K562 (cell line): ENCODE results near the gene TNFSF13. TPM values are rescaled to one million over a fixed set of nuclear protein-coding genes. Genes with fewer than 3 reads are reported as not detected.
A peak's percentile ranks its signal among the peaks of the same experiment; 100 is the strongest.

Experiments used
- BCOR ChIP-seq: fragments of 450-650 bp; IDR thresholded peaks from 2 replicates; pipeline ENCODE4 v1.6.1; 2016
- ESRRB ChIP-seq: fragments of 250-450 bp; sonication (Bioruptor Pico); IDR thresholded peaks from 2 replicates; pipeline ENCODE4 v1.5.0; 2020; ENCODE audit warnings: mild to moderate bottlenecking, moderate library complexity, borderline replicate concordance
- HNRNPH1 ChIP-seq: fragments of 200-400 bp; formaldehyde crosslinking; optimal IDR thresholded peaks from 2 replicates; pipeline ENCODE3; 2017; ENCODE audit warnings: low read depth, mild to moderate bottlenecking, low read length, moderate library complexity
- KDM1A ChIP-seq, 2 experiments: fragments of 450-650 bp; IDR thresholded peaks; 2 replicates each; pipeline ENCODE4 v1.6.1; 2016; ENCODE audit warnings: mild to moderate bottlenecking in 2 of 2
- KHSRP ChIP-seq: fragments of 450-650 bp; IDR thresholded peaks from 2 replicates; pipeline ENCODE4 v1.6.1; 2017
- RFX7 ChIP-seq: fragments of 250-450 bp; sonication (Bioruptor Pico); IDR thresholded peaks from 2 replicates; pipeline ENCODE4 v1.5.1; 2021; ENCODE audit warnings: mild to moderate bottlenecking
- SOX6 ChIP-seq: fragments of 450-650 bp; IDR thresholded peaks from 2 replicates; pipeline ENCODE4 v1.6.1; 2014; ENCODE audit warnings: mild to moderate bottlenecking
- WHSC1 ChIP-seq: IDR thresholded peaks from one replicate; pipeline ENCODE4 v1.6.1; 2012; ENCODE audit warnings: low read length, control low read depth, inconsistent platforms
- ZNF239 ChIP-seq: fragments of 250-450 bp; sonication (Bioruptor Pico); IDR thresholded peaks from 2 replicates; pipeline ENCODE4 v1.4.0; 2020; ENCODE audit warnings: mild to moderate bottlenecking
- polyA plus RNA-seq, 8 experiments: library from polyadenylated mRNA; depleted of rRNA in 4 of 8; stranded (reverse) in 5 of 8; unstranded in 3 of 8; fragments of >200 nt; fragmentation: Nextera tagmentation in 2 of 8; fragmentation: Illumina TruSeq in 1 of 8; extraction: Ambion mirVana in 2 of 8; extraction: Trizol in 1 of 8; gene quantifications; 2 replicates each; pipeline versions ENCODE4 v1.2.1 to v1.2.3, GENCODE V29; 2011 to 2014; ENCODE audit warnings: inconsistent platforms in 1 of 8, missing spikeins in 1 of 8
- total RNA-seq, 7 experiments: library from RNA; depleted of rRNA in 6 of 7; stranded (reverse); fragments of >200 nt in 6 of 7; fragmentation: Illumina TruSeq in 2 of 7; extraction: Trizol in 2 of 7; gene quantifications; 2 replicates each; pipeline versions ENCODE4 v1.2.1 to v1.2.3, GENCODE V29; 2011 to 2021; ENCODE audit warnings: low replicate concordance in 1 of 7
- TF ChIP-seq, protein P1 (sequence below): sonication (generic); formaldehyde crosslinking; IDR thresholded peaks from 2 replicates; pipeline ENCODE4 v1.8.1; 2023; ENCODE audit warnings: mild to moderate bottlenecking, missing genetic modification reagents, moderate library complexity
- TF ChIP-seq, protein P2 (sequence below): fragments of 250-450 bp; sonication (Bioruptor Pico); IDR thresholded peaks from 2 replicates; pipeline ENCODE4 v1.4.0; 2020
- TF ChIP-seq, protein P3 (sequence below): sonication (generic); formaldehyde crosslinking; IDR thresholded peaks from 2 replicates; pipeline ENCODE4 v1.8.0; 2022; ENCODE audit warnings: missing genetic modification reagents, mild to moderate bottlenecking, borderline replicate concordance
- TF ChIP-seq, protein P4 (sequence below): IDR thresholded peaks from 2 replicates; pipeline ENCODE4 v1.6.1; 2012; ENCODE audit warnings: low read depth, low read length, improper control_type of control experiment, borderline replicate concordance
- TF ChIP-seq, protein P5 (sequence below): fragments of 250-450 bp; sonication (Bioruptor Pico); IDR thresholded peaks from 2 replicates; pipeline ENCODE4 v1.9.0; 2021; ENCODE audit warnings: mild to moderate bottlenecking, inconsistent platforms
- TF ChIP-seq, protein P6 (sequence below): fragments of 450-650 bp; formaldehyde crosslinking; conservative IDR thresholded peaks from 2 replicates; pipeline ENCODE4 v1.4.0; 2022; ENCODE audit warnings: mild to moderate bottlenecking, missing genetic modification characterization

Gene TNFSF13
- total and polyA plus RNA-seq, 9 of the 15 experiments (the other 6 are each of a cell fraction or from before 2014, with no cell fraction given): 0.04 to 0.51 (median 0.19) TPM; not detected in 1

DNA sequence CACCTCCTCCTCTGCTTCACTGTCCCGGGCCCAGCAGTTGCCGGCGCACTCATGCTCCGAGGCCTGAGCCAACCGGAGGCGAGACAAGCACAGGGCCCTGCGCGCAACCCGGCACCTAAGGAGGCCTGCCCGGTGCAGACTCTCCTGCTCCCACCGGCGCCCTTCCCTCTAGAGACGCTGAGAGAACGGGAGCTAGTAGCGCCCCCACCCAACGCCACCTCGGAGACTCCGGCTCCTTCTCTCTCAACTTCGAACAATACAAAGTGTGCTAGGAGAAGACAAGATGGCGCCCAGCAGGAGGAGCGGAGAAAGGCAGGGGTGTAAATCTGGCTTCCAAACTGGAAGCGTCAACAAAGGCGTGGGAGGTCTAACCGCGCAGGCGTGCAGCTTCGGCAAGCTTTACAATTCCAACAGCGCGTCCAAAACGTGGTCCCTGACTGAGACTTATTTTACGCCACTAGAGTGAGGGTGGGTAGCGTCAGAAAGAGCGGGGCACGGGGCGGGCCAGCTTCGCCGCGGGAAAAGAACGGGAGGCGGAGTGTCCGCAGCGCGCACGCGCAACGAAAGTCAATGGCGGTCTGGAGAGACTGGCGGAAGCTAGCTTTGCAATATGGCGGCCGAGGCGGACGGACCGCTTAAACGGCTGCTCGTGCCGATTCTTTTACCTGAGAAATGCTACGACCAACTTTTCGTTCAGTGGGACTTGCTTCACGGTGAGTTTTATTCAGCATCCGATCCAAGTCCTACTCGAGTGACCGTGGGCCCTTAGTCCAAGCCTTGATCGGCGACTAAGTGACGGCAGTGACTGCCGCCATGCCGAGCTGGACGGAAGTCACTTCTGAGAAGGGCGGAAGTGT, 24.9 kb downstream of the TNFSF13 start, which contains the start of gene MPDU1 (continued):
- TF ChIP-seq, protein P1, sequence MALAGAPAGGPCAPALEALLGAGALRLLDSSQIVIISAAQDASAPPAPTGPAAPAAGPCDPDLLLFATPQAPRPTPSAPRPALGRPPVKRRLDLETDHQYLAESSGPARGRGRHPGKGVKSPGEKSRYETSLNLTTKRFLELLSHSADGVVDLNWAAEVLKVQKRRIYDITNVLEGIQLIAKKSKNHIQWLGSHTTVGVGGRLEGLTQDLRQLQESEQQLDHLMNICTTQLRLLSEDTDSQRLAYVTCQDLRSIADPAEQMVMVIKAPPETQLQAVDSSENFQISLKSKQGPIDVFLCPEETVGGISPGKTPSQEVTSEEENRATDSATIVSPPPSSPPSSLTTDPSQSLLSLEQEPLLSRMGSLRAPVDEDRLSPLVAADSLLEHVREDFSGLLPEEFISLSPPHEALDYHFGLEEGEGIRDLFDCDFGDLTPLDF (CRISPR knock-in tag): peak; percentile 86
- TF ChIP-seq SOX6 (peak; percentile 34; the same call in 1 of the 2 replicates), ESRRB (CRISPR knock-in tag) (0 out of 2 replicates have a peak, but pooled peaks have one; percentile 26), KDM1A (IDR thresholded peaks at IDR 0.05) (peak in 1 of 2 experiments; percentile 38; a peak in 2 of 4 replicates), ZNF239 (CRISPR knock-in tag) (no peak), WHSC1 (no peak), KHSRP (no peak), RFX7 (CRISPR knock-in tag) (no peak), BCOR (no peak), HNRNPH1 (no peak)
- TF ChIP-seq, protein P2, sequence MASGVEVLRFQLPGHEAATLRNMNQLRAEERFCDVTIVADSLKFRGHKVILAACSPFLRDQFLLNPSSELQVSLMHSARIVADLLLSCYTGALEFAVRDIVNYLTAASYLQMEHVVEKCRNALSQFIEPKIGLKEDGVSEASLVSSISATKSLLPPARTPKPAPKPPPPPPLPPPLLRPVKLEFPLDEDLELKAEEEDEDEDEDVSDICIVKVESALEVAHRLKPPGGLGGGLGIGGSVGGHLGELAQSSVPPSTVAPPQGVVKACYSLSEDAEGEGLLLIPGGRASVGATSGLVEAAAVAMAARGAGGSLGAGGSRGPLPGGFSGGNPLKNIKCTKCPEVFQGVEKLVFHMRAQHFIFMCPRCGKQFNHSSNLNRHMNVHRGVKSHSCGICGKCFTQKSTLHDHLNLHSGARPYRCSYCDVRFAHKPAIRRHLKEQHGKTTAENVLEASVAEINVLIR (CRISPR knock-in tag): no peak
- TF ChIP-seq, protein P3, sequence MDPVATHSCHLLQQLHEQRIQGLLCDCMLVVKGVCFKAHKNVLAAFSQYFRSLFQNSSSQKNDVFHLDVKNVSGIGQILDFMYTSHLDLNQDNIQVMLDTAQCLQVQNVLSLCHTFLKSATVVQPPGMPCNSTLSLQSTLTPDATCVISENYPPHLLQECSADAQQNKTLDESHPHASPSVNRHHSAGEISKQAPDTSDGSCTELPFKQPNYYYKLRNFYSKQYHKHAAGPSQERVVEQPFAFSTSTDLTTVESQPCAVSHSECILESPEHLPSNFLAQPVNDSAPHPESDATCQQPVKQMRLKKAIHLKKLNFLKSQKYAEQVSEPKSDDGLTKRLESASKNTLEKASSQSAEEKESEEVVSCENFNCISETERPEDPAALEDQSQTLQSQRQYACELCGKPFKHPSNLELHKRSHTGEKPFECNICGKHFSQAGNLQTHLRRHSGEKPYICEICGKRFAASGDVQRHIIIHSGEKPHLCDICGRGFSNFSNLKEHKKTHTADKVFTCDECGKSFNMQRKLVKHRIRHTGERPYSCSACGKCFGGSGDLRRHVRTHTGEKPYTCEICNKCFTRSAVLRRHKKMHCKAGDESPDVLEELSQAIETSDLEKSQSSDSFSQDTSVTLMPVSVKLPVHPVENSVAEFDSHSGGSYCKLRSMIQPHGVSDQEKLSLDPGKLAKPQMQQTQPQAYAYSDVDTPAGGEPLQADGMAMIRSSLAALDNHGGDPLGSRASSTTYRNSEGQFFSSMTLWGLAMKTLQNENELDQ: no peak
- TF ChIP-seq, protein P4, sequence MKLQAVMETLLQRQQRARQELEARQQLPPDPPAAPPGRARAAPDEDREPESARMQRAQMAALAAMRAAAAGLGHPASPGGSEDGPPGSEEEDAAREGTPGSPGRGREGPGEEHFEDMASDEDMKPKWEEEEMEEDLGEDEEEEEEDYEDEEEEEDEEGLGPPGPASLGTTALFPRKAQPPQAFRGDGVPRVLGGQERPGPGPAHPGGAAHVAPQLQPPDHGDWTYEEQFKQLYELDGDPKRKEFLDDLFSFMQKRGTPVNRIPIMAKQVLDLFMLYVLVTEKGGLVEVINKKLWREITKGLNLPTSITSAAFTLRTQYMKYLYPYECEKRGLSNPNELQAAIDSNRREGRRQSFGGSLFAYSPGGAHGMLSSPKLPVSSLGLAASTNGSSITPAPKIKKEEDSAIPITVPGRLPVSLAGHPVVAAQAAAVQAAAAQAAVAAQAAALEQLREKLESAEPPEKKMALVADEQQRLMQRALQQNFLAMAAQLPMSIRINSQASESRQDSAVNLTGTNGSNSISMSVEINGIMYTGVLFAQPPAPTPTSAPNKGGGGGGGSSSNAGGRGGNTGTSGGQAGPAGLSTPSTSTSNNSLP: no peak
- TF ChIP-seq, protein P5, sequence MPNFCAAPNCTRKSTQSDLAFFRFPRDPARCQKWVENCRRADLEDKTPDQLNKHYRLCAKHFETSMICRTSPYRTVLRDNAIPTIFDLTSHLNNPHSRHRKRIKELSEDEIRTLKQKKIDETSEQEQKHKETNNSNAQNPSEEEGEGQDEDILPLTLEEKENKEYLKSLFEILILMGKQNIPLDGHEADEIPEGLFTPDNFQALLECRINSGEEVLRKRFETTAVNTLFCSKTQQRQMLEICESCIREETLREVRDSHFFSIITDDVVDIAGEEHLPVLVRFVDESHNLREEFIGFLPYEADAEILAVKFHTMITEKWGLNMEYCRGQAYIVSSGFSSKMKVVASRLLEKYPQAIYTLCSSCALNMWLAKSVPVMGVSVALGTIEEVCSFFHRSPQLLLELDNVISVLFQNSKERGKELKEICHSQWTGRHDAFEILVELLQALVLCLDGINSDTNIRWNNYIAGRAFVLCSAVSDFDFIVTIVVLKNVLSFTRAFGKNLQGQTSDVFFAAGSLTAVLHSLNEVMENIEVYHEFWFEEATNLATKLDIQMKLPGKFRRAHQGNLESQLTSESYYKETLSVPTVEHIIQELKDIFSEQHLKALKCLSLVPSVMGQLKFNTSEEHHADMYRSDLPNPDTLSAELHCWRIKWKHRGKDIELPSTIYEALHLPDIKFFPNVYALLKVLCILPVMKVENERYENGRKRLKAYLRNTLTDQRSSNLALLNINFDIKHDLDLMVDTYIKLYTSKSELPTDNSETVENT (CRISPR knock-in tag): no peak
- TF ChIP-seq, protein P6, sequence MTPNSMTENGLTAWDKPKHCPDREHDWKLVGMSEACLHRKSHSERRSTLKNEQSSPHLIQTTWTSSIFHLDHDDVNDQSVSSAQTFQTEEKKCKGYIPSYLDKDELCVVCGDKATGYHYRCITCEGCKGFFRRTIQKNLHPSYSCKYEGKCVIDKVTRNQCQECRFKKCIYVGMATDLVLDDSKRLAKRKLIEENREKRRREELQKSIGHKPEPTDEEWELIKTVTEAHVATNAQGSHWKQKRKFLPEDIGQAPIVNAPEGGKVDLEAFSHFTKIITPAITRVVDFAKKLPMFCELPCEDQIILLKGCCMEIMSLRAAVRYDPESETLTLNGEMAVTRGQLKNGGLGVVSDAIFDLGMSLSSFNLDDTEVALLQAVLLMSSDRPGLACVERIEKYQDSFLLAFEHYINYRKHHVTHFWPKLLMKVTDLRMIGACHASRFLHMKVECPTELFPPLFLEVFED (CRISPR knock-in tag): no peak
